ENCODE data around the gene HECW1.
A peak's percentile ranks its signal among the peaks of the same experiment; 100 is the strongest.
"Not testable (repeated sequence)": the region's sequence is repeated elsewhere in the genome, so short reads cannot be mapped to it uniquely, and the experiment has no call there.

Gene HECW1

DNA sequence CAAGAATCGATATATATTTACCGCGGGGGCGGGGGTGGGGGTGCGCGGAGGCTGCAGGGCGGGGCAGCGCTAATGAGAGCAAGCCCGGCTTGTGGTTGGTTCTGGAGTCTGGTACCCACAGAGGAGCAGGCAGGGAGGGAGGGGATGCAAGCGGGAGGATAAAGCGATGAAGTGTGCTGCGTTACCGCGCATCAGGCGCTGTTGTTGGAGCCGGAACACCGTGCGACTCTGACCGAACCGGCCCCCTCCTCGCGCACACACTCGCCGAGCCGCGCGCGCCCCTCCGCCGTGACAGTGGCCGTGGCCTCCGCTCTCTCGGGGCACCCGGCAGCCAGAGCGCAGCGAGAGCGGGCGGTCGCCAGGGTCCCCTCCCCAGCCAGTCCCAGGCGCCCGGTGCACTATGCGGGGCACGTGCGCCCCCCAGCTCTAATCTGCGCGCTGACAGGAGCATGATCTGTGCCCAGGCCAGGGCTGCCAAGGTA lies at the start of gene HECW1:
Gene HECW1 (plus strand): TSS at position 189 of the 482 bp plus-strand sequence. CDS start 131,259 bp downstream, outside the sequence.
- no peak for DNase-seq (ENCODE audit: low read depth, low spot score)

DNA sequence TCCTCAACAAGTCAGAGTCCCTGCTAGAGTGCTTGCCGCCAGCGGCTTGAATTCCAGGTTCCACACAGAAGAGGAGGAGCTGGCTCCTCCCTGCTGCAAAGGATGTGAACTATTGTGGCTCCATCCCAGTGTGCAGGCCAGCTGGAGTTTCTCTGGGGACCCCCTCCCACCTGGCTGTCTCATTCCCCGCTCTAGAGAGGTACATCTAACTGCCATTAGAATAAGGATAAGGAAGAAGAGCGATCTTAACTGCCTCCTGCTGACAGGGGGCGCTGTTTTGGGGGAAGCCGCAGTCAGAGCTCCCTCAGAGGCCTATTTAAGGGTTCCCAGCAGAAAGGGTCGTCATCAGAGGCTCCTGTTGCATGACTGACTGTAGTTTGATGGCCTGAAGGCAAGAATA lies 40.8 kb upstream of the HECW1 start:
- no peak for DNase-seq (ENCODE audit: low read depth, low spot score)

DNA sequence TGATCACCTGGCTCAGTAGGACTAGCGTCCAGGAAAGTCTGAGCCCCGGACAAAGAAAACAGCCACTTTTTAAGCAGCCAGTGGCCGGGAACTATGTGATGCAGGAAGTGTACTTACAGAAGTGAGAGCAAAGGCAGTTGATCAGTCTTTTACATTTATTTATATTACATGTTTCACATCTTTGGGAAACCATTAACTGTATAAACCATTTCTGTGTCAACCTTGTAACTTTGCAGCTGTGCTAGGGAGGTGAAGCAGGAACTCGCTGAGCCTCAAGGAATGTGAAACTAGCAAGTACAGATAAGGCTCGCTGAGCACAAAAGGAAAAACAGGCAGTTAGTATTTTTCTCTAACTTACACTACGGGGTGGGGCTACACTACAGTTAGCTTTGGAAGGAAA lies 39.9 kb upstream of the HECW1 start:
- no peak for DNase-seq (ENCODE audit: low read depth, low spot score)

DNA sequence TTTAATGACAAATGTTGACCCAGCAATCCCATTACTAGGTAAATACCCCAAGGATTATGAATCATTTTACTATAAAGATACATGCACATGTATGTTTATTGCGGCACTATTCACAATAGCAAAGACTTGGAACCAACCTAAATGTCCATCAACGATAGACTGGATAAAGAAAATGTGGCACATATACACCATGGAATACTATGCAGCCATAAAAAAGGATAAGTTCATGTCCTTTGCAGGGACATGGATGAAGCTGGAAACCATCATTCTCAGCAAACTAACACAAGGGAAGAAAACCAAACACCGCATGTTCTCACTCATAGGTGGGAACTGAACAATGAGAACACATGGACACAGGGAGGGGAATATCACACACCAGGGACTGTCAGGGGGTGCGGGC lies 38.6 kb upstream of the HECW1 start:
- DNase-seq (ENCODE audit: low read depth, low spot score) = not testable (repeated sequence)

- DNase-seq (ENCODE audit: low read depth, low spot score) = no peak
These were observed 36.2 kb upstream of the HECW1 start for GRCh38 chr7:43076189-43076605.

GRCh38 chr7:43076606-43077005 lies 35.8 kb upstream of the HECW1 start:
- DNase-seq (ENCODE audit: low read depth, low spot score) = no peak

DNA sequence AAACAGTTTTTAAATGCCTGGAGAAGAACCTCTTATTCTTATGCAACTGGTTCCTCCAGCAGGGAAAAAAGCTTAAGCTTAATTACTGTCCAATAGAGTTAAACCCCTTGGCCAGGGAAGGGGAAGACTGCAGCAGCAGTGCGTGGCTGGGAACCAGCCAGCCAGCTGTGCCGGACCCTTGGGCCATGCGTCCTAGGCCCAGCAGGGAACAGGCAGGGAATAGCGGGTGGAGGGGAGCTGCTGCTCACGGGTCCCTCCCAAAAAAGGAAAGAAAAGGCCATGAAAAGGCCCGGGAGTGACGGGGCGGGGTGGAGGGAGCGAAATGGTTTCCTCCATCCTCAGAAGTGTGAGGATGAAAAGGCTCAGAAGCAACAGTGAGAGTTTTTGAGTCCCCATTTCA lies 35.2 kb upstream of the HECW1 start:
- no peak for DNase-seq (ENCODE audit: low read depth, low spot score)

DNA sequence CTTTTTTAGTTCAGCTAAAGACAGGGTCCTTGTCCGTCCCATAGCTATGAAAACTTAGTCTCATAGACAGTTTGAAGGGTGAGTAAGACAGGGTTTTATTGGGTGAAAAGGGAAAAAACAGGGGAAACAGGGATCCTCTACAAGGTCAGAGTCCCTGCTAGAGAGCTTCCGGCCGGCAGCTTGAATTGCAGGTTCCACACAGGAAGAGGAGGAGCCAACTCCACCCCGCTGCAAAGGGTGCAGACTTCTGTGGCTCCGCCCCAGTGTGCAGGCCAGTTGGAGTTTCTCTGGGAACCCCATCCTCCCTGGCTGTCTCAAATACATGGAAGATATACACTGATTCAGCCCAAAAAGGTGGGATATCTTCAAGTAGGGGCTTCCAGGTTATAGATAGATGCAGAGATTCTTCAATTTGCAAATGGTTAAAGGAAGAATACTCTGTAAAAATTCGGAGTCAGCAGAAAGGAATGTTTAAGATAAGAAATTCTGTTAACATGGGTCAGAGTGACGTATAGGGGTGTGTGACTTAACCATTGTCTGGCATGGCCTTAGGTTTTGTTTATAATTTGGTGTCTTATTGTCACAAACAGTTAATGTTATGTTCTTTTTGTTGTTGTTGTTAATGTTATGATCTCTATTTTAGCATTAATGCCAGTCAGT lies 34.6 kb upstream of the HECW1 start:
- DNase-seq (ENCODE audit: low read depth, low spot score) = no peak

DNA sequence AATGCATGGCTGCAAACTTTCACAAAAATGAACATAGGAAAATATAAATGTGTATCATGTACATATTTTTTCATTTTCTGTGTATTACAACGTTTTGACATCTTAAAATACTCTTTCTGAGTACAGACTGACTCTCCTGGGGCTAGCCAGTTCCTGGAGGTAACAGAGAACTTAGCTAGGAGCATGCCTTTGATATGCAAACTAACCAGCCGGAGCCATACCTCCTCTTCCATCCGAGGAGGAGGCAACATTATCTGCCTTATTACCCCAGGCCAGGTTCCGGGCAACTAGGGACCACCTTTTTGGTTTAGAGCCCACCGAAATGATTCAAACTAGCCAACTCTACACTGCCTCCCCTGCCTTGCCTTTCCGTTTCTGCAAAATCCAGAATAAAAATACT lies 33.7 kb upstream of the HECW1 start:
- DNase-seq (ENCODE audit: low read depth, low spot score) = no peak

- DNase-seq (ENCODE audit: low read depth, low spot score) = no peak
These were observed 30.8 kb upstream of the HECW1 start for GRCh38 chr7:43081603-43082002.

- peak; percentile 62 for DNase-seq (ENCODE audit: low read depth, low spot score)
These were observed 29.3 kb upstream of the HECW1 start for GRCh38 chr7:43083106-43083505.

DNA sequence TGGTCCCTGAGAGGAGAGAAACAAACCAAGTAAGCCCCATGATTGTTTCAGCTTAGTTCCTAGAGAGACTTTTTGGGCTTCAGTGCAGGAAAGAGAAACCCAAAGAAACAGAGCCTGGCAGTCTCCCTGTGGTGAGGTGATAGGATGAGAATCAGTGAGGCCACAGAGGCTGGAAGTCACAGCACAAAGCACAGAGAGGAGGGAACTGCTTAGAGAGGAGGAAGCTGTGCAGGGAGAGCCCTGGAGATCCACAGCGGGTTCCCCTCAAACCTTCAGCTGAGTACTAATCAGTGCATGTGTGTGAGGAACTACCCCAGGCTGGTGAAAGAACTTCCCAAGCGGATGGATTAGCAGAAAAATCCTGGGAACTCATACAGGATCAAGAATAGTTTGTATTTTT lies 27.4 kb upstream of the HECW1 start:
- DNase-seq (ENCODE audit: low read depth, low spot score) = no peak

DNA sequence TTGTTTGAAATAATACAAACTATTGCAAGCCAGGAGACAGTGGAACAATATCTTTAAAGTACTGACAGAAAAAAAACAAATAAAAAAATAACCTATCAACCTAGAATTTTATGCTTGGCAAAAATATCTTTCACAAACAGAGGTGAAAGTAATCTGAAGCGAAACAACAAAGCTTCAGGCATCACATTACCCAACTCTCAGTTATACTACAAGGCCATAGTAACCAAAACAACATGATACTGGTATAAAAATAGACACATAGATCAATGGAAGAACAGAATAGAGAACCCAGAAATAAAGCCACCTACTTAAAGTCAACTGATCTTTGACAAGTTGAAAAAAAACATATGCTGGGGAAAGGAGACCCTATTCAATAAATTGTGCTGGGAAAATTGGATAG lies 26.5 kb upstream of the HECW1 start:
- no peak for DNase-seq (ENCODE audit: low read depth, low spot score)

GRCh38 chr7:43092819-43093218 lies 19.6 kb upstream of the HECW1 start:
- no peak for DNase-seq (ENCODE audit: low read depth, low spot score)

GRCh38 chr7:43096875-43097274 lies 15.6 kb upstream of the HECW1 start:
- no peak for DNase-seq (ENCODE audit: low read depth, low spot score)

DNA sequence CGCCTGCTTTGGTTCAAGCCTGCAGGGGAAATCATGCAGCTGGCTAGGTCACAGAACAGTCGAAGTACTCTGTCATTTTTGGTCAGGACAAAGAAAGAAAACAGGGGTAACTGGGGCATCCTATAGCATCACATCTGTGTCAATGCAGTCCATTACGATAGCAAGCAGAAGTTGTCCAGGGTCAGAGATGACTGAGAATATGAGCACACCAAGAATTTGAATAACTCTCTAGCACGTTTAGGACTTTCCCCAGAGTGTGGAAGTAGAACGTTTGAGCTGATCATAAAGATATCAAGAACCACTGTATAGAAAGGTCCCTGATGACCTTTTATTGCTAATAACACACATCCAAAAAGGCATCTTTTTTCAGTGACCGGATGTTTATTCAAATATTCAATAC lies 12.7 kb upstream of the HECW1 start:
- no peak for DNase-seq (ENCODE audit: low read depth, low spot score)

DNA sequence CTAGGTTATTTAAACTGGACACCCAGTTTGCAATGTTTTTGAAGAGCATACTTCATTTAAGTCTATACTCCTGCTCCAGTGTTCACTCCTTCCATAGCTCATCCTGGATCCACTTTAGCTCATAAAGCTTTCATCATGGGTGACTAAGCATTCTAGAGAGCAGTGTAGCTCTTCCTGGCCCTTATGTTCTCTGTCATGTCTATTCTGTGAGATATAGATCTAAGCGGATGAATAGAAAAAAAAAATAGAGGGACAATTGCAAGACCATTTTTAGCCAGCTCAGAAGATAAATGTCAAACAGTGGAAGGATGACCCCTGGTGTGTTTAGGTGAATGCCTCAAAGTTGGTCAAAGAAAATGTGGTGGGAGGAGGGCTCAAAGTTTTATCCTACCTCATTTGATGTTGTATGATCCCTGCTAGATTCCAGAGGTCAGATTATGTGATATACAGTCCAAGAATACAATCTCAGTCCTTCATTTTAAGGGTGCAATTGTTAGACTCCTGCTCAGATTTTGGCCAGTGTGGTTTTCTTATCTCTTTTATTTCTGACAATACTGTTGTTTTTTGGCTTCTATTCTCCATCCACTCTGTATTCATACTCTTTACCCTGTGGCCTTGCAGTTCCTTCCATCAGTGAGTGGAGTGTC lies 7.5 kb upstream of the HECW1 start:
- no peak for DNase-seq (ENCODE audit: low read depth, low spot score)

DNA sequence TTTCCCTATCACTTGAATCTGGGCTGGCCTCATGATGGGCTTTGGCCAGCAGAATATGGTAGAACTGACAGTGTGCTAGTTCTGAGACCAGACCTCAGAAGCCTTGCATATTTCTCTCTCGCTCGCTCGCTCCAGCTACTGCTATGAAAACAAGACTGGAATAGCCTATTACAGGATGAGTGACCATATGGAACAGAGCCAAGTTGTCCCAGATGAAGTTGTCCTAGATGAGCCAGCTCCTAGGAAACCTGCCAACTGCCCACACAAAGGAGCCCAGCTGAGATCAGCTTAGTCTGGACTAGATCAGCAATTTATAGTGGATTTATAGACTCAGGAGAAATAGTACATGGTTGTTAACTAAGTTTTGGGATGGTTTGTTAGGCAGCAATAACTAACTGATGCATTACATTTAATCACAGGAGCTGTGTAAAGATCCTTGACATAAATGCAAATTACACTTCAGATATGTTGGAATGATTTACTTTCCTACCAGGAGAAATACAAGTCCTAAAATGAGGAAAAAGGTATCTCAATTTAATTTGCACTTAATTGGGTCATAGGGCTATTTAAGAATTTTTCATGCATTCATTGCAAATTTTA lies 6.8 kb upstream of the HECW1 start:
- DNase-seq (ENCODE audit: low read depth, low spot score) = peak; percentile 28

- peak; percentile 78 for DNase-seq (ENCODE audit: low read depth, low spot score)
These were observed 4.0 kb upstream of the HECW1 start for GRCh38 chr7:43108255-43109011.

DNA sequence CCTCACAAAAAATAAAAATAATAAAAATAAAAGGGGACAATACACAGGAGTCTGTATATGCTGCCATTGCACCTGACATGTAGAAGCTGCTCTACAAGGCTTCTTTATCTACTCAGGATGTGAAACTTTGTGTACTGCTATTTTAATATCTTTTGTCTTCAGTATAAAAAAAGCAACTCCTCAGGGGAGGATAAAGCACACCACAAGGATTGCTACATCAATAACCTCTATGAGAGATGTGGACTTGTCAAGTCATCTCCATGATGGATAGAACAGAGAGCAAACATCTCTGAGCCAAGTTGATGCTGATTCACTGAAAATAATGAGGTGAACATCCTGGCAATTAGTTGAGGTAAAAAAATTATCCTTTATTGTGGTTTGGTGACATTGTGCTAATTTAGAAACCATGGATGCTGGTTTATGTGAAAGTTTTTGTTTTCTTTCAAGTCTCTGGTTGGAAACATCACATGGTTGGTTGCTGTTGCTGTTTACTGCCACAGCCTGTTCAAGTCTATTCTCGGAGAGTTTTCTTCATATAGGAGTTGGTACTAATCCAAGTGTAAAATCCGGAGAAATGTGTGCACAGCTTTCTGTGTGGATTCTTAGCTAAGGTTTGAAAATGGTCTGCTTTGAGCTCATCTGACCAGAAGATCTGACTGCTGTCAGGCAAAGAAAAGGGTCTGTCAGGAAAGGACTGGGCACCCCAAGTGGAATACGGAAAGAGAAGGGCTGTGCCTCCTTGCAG lies 1.5 kb upstream of the HECW1 start:
- DNase-seq (ENCODE audit: low read depth, low spot score) = no peak

GRCh38 chr7:43111630-43112458 lies 603 bp upstream of the HECW1 start:
- no peak for DNase-seq (ENCODE audit: low read depth, low spot score)
